Activated CD8-positive, alpha-beta T cell treated with anti-CD3 and anti-CD28 coated beads for 36 hours (primary cell): Measurements from ENCODE around the gene LYRM4. TPM values are rescaled to one million over a fixed set of nuclear protein-coding genes. Genes with fewer than 3 reads are reported as not detected.

ENCODE experiments used
- ATAC-seq: fragments of 200-7000 bp; cut with Tn5 transposase; one replicate; pipeline ENCODE4 v1.10.0; 2021; ENCODE audit warnings: mild to moderate bottlenecking, moderate library complexity
- CTCF ChIA-PET: fragments of 350-600 bp; sonication (Branson Sonifier 250); formaldehyde crosslinking; loops from one replicate; lab custom pipeline; 2021; ENCODE audit warnings: antibody characterized with exemption; lab: Charles Lee
- POLR2A ChIA-PET: fragments of 350-600 bp; sonication (Branson Sonifier 250); formaldehyde crosslinking; loops from one replicate; lab custom pipeline; 2021; ENCODE audit warnings: antibody characterized with exemption; lab: Charles Lee
- DNase-seq: peaks from one replicate; pipeline ENCODE4 v3.0.0-alpha.2; 2020
- H3K27ac Mint-ChIP-seq: one replicate; pipeline ENCODE4 v1.8.0; 2021; ENCODE audit warnings: mild to moderate bottlenecking, mixed read lengths
- H3K27me3 Mint-ChIP-seq: one replicate; pipeline ENCODE4 v1.8.0; 2021; ENCODE audit warnings: mixed read lengths
- H3K36me3 Mint-ChIP-seq: one replicate; pipeline ENCODE4 v1.8.0; 2021; ENCODE audit warnings: low read depth, mixed read lengths
- H3K4me1 Mint-ChIP-seq: one replicate; pipeline ENCODE4 v1.8.0; 2021; ENCODE audit warnings: low read depth, mixed read lengths
- H3K4me3 Mint-ChIP-seq: one replicate; pipeline ENCODE4 v1.8.0; 2021; ENCODE audit warnings: mild to moderate bottlenecking, moderate library complexity, mixed read lengths
- H3K9me3 Mint-ChIP-seq: one replicate; pipeline ENCODE4 v1.8.0; 2021; ENCODE audit warnings: mixed read lengths
- CTCF ChIP-seq: fragments of 200-600 bp; IDR thresholded peaks from one replicate; pipeline ENCODE4 v1.8.0; 2022; ENCODE audit warnings: antibody characterized with exemption, mild to moderate bottlenecking
- intact Hi-C: fragments of 100-400 bp; cut with micrococcal nuclease; formaldehyde crosslinking; loops from one replicate; pipeline ENCODE4 v1.10.0; 2022
- total RNA-seq, 2 experiments: library from RNA; stranded (reverse); gene quantifications; one replicate each; pipeline ENCODE4 v1.2.3, GENCODE V29; 2021

Gene LYRM4
- total RNA-seq, 2 experiments from 2014 or later = 43.5 to 50.6 TPM

- intact Hi-C loops = no loop called here
- no peaks in the 10 kb centered on the region for H3K27me3 Mint-ChIP-seq
- TF ChIP-seq CTCF = no peak
- H3K4me3 Mint-ChIP-seq = no peak overlapping the region
- DNase-seq = no peak
- CTCF ChIA-PET = interaction anchor here (1.3 to 2.4 kb wide), 2 partner anchors 13 to 92 kb away, joined by 4 to 8 read pairs; no protein-coding TSS in a partner anchor
- H3K4me1 Mint-ChIP-seq = peaks cover 3% of the 10 kb centered on the region
- ATAC-seq = no peak
- H3K9me3 Mint-ChIP-seq = no peaks in the 10 kb centered on the region
- POLR2A ChIA-PET = no interaction called here
- no peak overlapping the region for H3K27ac Mint-ChIP-seq
- H3K36me3 Mint-ChIP-seq = peaks cover 7% of the 10 kb centered on the region
Observed at GRCh38 chr6:5235830-5236229, 24.9 kb downstream of the LYRM4 start.

- Mint-ChIP-seq H3K36me3 (peaks cover 4% of the 10 kb centered on the region), H3K27ac (no peak overlapping the region), H3K4me1 (peaks cover 3% of the 10 kb centered on the region), H3K4me3 (no peak overlapping the region), H3K9me3 (no peaks in the 10 kb centered on the region), H3K27me3 (no peaks in the 10 kb centered on the region)
- TF ChIP-seq CTCF = no peak
- ChIA-PET POLR2A (interaction anchor here (1.0 kb wide), 1 partner anchor 17 kb away, joined by 6 read pairs; no protein-coding TSS in a partner anchor), CTCF (interaction anchor here (0.8 to 2.4 kb wide), 2 partner anchors 23 to 91 kb away, joined by 3 to 8 read pairs; no protein-coding TSS in a partner anchor)
- ATAC-seq (no peak), DNase-seq (no peak)
- intact Hi-C loops = no loop called here
Observed at GRCh38 chr6:5234874-5235273, 25.9 kb downstream of the LYRM4 start.

GRCh38 chr6:5231289-5231688 is 29.5 kb downstream of the LYRM4 start:
- H3K4me3 Mint-ChIP-seq = no peak overlapping the region
- H3K36me3 Mint-ChIP-seq = peaks cover 5% of the 10 kb centered on the region
- H3K27ac Mint-ChIP-seq = no peak overlapping the region
- ChIA-PET POLR2A (no interaction called here), CTCF (interaction anchor here (0.6 to 1.5 kb wide), 3 partner anchors 57 to 88 kb away, joined by 3 to 4 read pairs (median 3); no protein-coding TSS in a partner anchor)
- H3K4me1 Mint-ChIP-seq = peaks cover 3% of the 10 kb centered on the region
- TF ChIP-seq CTCF = no peak
- H3K27me3 Mint-ChIP-seq = no peaks in the 10 kb centered on the region
- DNase-seq (no peak), ATAC-seq (no peak)
- no peaks in the 10 kb centered on the region for H3K9me3 Mint-ChIP-seq
- intact Hi-C loops = no loop called here

GRCh38 chr6:5230081-5230480 is 30.7 kb downstream of the LYRM4 start:
- peaks cover 3% of the 10 kb centered on the region for H3K4me1 Mint-ChIP-seq
- ChIA-PET POLR2A (no interaction called here), CTCF (interaction anchor here (0.9 to 1.5 kb wide), 3 partner anchors 9 to 86 kb away, joined by 3 to 4 read pairs (median 3); no protein-coding TSS in a partner anchor)
- no peak overlapping the region for H3K27ac Mint-ChIP-seq
- H3K27me3 Mint-ChIP-seq = no peaks in the 10 kb centered on the region
- no peak for ATAC-seq
- H3K4me3 Mint-ChIP-seq = no peak overlapping the region
- H3K36me3 Mint-ChIP-seq = peaks cover 5% of the 10 kb centered on the region
- TF ChIP-seq CTCF = no peak
- no peak for DNase-seq
- intact Hi-C loops = no loop called here
- H3K9me3 Mint-ChIP-seq = no peaks in the 10 kb centered on the region

GRCh38 chr6:5229356-5229755 is 31.4 kb downstream of the LYRM4 start:
- no peak for TF ChIP-seq CTCF
- ATAC-seq (no peak), DNase-seq (no peak)
- peaks cover 3% of the 10 kb centered on the region for H3K4me1 Mint-ChIP-seq
- no peak overlapping the region for H3K4me3 Mint-ChIP-seq
- CTCF ChIA-PET = interaction anchor here (0.9 kb wide), 1 partner anchor 85 kb away, joined by 3 read pairs; no protein-coding TSS in a partner anchor
- intact Hi-C loops = no loop called here
- POLR2A ChIA-PET = no interaction called here
- H3K27ac Mint-ChIP-seq = no peak overlapping the region
- no peaks in the 10 kb centered on the region for H3K9me3 Mint-ChIP-seq
- H3K36me3 Mint-ChIP-seq = peaks cover 2% of the 10 kb centered on the region
- H3K27me3 Mint-ChIP-seq = no peaks in the 10 kb centered on the region
